Urinary bladder (tissue), 4 donors: ENCODE results near the gene PLA2G1B. TPM values are rescaled to one million over a fixed set of nuclear protein-coding genes. Genes with fewer than 3 reads are reported as not detected.

Experiments used
- DNase-seq: peaks from one replicate; pipeline ENCODE4 v3.0.0-alpha.2; 2015; ENCODE audit errors: extremely low spot score
- H3K27ac ChIP-seq: one replicate; pipeline ENCODE4 v1.5.1; 2013; ENCODE audit warnings: low read depth, mild to moderate bottlenecking, moderate library complexity
- H3K36me3 ChIP-seq: one replicate; pipeline ENCODE4 v1.6.1; 2013; ENCODE audit warnings: mild to moderate bottlenecking, moderate library complexity; ENCODE audit not compliant: insufficient read depth
- H3K4me1 ChIP-seq: one replicate; pipeline ENCODE4 v1.6.1; 2013; ENCODE audit warnings: mild to moderate bottlenecking, moderate library complexity; ENCODE audit not compliant: insufficient read depth
- H3K4me3 ChIP-seq: one replicate; pipeline ENCODE4 v1.5.1; 2013; ENCODE audit warnings: low read depth, low read length
- WGBS: extraction: QIAGEN DNeasy Blood & Tissue Kit; methylation state at CpG from one replicate; pipeline ENCODE4 v1.1.7; 2013; 5-methylcytosine and 5-hydroxymethylcytosine counted together
- polyA plus RNA-seq: library from polyadenylated mRNA; stranded (reverse); fragments of 200-250 nt; gene quantifications from one replicate; pipeline ENCODE4 v1.2.3, GENCODE V29; 2013
- total RNA-seq: library from RNA; depleted of rRNA; stranded (reverse); fragments of >200 nt; gene quantifications from one replicate; pipeline ENCODE4 v1.2.3, GENCODE V29; 2014
- donor health status: healthy with polysubstance abuse.
- donor health status: healthy.

Gene PLA2G1B
- total and polyA plus RNA-seq, 2 donors = 0.60 to 0.90 TPM

- no peak overlapping the region for H3K27ac ChIP-seq
- 83% methylated on average over 4 of the region's 4 CpGs for WGBS
These were observed 649 bp upstream of the PLA2G1B start for GRCh38 chr12:120328228-120328627.

GRCh38 chr12:120324841-120325417 lies 2.6 kb downstream of the PLA2G1B start:
- H3K4me1 ChIP-seq = no peaks in the 10 kb centered on the region
- no peak overlapping the region for H3K27ac ChIP-seq
- no peak for DNase-seq
- no peak overlapping the region for H3K4me3 ChIP-seq
- 67% methylated on average over 9 of the region's 9 CpGs for WGBS
- H3K36me3 ChIP-seq = no peaks in the 10 kb centered on the region

More at GRCh38 chr12:120328228-120328627, 649 bp upstream of the PLA2G1B start:
- Histone ChIP-seq H3K36me3 (no peaks in the 10 kb centered on the region), H3K4me1 (no peaks in the 10 kb centered on the region), H3K4me3 (no peak overlapping the region)
- no peak for DNase-seq

GRCh38 chr12:120323772-120324171 lies 3.8 kb downstream of the PLA2G1B start:
- Histone ChIP-seq H3K4me3 (no peak overlapping the region), H3K36me3 (no peaks in the 10 kb centered on the region), H3K4me1 (no peaks in the 10 kb centered on the region), H3K27ac (no peak overlapping the region)
- no peak for DNase-seq
- WGBS = 82% methylated on average over 2 of the region's 2 CpGs

- no peak overlapping the region for H3K4me3 ChIP-seq
- H3K27ac ChIP-seq = no peak overlapping the region
- WGBS = 70% methylated on average over 13 of the region's 13 CpGs
- no peaks in the 10 kb centered on the region for H3K36me3 ChIP-seq
- DNase-seq = no peak
- H3K4me1 ChIP-seq = no peaks in the 10 kb centered on the region
These were observed 6.0 kb downstream of the PLA2G1B start for GRCh38 chr12:120321382-120322202.

GRCh38 chr12:120317224-120318105 lies 10.1 kb downstream of the PLA2G1B start:
- Histone ChIP-seq H3K4me3 (peak overlapping the region; percentile 39), H3K4me1 (no peaks in the 10 kb centered on the region), H3K27ac (peak overlapping the region; percentile 81), H3K36me3 (no peaks in the 10 kb centered on the region)
- peak; percentile 99 for DNase-seq
- 1% methylated on average over 42 of the region's 42 CpGs for WGBS

- no peaks in the 10 kb centered on the region for H3K36me3 ChIP-seq
- DNase-seq = no peak
- 46% methylated on average over 9 of the region's 9 CpGs for WGBS
- H3K4me1 ChIP-seq = no peaks in the 10 kb centered on the region
- peak overlapping the region; percentile 39 for H3K4me3 ChIP-seq
- H3K27ac ChIP-seq = peak overlapping the region; percentile 81
These were observed 10.8 kb downstream of the PLA2G1B start for GRCh38 chr12:120316798-120317223.

GRCh38 chr12:120314220-120314619 lies 13.4 kb downstream of the PLA2G1B start:
- 53% methylated on average over 5 of the region's 5 CpGs for WGBS
- no peaks in the 10 kb centered on the region for H3K36me3 ChIP-seq
- DNase-seq = no peak
- no peaks in the 10 kb centered on the region for H3K4me1 ChIP-seq
- no peak overlapping the region for H3K27ac ChIP-seq
- no peak overlapping the region for H3K4me3 ChIP-seq

- no peaks in the 10 kb centered on the region for H3K36me3 ChIP-seq
- 8% methylated on average over 31 of the region's 31 CpGs for WGBS
- H3K4me3 ChIP-seq = peak within 1 kb of the TSS; percentile 64
- H3K4me1 ChIP-seq = no peaks in the 10 kb centered on the region
- peak; percentile 95 for DNase-seq
- no peak within 1 kb of the TSS for H3K27ac ChIP-seq
These were observed 25.4 kb downstream of the PLA2G1B start, which contains the start of gene SIRT4 for GRCh38 chr12:120301962-120302815. TSS of gene SIRT4 (plus strand) at chr12:120302321. CDS start at chr12:120303562, 1,241 bp downstream.

- under 1% methylated on average over 29 of the region's 29 CpGs for WGBS
- peak; percentile 91 for DNase-seq
- H3K4me1 ChIP-seq = no peaks in the 10 kb centered on the region
- H3K27ac ChIP-seq = peak within 1 kb of the TSS; percentile 95
- peak within 1 kb of the TSS; percentile 46 for H3K4me3 ChIP-seq
- no peaks in the 10 kb centered on the region for H3K36me3 ChIP-seq
These were observed 34.7 kb downstream of the PLA2G1B start, which contains the start of gene RNU4-1 for GRCh38 chr12:120292661-120293531. TSS of gene RNU4-1 (minus strand) at chr12:120293237.

GRCh38 chr12:120292411-120292660 lies 35.2 kb downstream of the PLA2G1B start:
- no peak for DNase-seq
- no peaks in the 10 kb centered on the region for H3K36me3 ChIP-seq
- no peaks in the 10 kb centered on the region for H3K4me1 ChIP-seq
- H3K4me3 ChIP-seq = peak overlapping the region; percentile 46
- under 1% methylated on average over 17 of the region's 17 CpGs for WGBS
- H3K27ac ChIP-seq = peak overlapping the region; percentile 95

GRCh38 chr12:120290609-120291305 lies 36.8 kb downstream of the PLA2G1B start:
- DNase-seq = no peak
- Histone ChIP-seq H3K4me3 (peak overlapping the region; percentile 9), H3K27ac (peak overlapping the region; percentile 27), H3K4me1 (no peaks in the 10 kb centered on the region), H3K36me3 (no peaks in the 10 kb centered on the region)
- WGBS = 25% methylated on average over 22 of the region's 22 CpGs

GRCh38 chr12:120287491-120287890 lies 40.1 kb downstream of the PLA2G1B start:
- whole genome bisulfite sequencing = 80% methylated on average over 12 of the region's 12 CpGs

More at GRCh38 chr12:120287491-120287890, 40.1 kb downstream of the PLA2G1B start:
- Histone ChIP-seq H3K36me3 (no peaks in the 10 kb centered on the region), H3K4me1 (no peaks in the 10 kb centered on the region), H3K27ac (no peak overlapping the region), H3K4me3 (no peak overlapping the region)
- DNase-seq = no peak
